DOHH2 (cell line): ENCODE measurements around the gene BCS1L.
A peak's percentile ranks its signal among the peaks of the same experiment; 100 is the strongest.
"Not testable (repeated sequence)": the region's sequence is repeated elsewhere in the genome, so short reads cannot be mapped to it uniquely, and the experiment has no call there.

Source experiments
- H3F3A ChIP-seq: fragments of 200-600 bp; sonication (generic), shearing (Covaris generic); 2 replicates; pipeline ENCODE4 v1.6.0; 2016; ENCODE audit warnings: antibody characterized with exemption, mild to moderate bottlenecking; ENCODE audit not compliant: control insufficient read depth, insufficient read depth
- H3K27ac ChIP-seq: fragments of 200-600 bp; sonication (generic); 2 replicates; pipeline ENCODE4 v1.5.1; 2014; ENCODE audit warnings: low read depth, mild to moderate bottlenecking, low read length, moderate library complexity
- H3K27me3 ChIP-seq: fragments of 200-600 bp; sonication (generic); 2 replicates; pipeline ENCODE4 v1.6.1; 2014; ENCODE audit warnings: mild to moderate bottlenecking, low read length, mixed read lengths; ENCODE audit not compliant: control insufficient read depth
- H3K36me3 ChIP-seq: fragments of 200-600 bp; sonication (generic); 2 replicates; pipeline ENCODE4 v1.6.1; 2014; ENCODE audit warnings: mild to moderate bottlenecking, low read length, moderate library complexity, mixed read lengths; ENCODE audit not compliant: control insufficient read depth
- H3K4me1 ChIP-seq: fragments of 200-600 bp; sonication (generic); 2 replicates; pipeline ENCODE4 v1.6.1; 2014; ENCODE audit warnings: mild to moderate bottlenecking, low read length, mixed read lengths; ENCODE audit not compliant: control insufficient read depth
- H3K4me2 ChIP-seq: fragments of 200-600 bp; sonication (generic); 2 replicates; pipeline ENCODE4 v1.6.0; 2014; ENCODE audit warnings: mild to moderate bottlenecking, low read length, moderate library complexity
- H3K4me3 ChIP-seq: fragments of 200-600 bp; sonication (generic); 2 replicates; pipeline ENCODE4 v1.5.1; 2014; ENCODE audit warnings: mild to moderate bottlenecking, low read length, mixed read lengths
- H3K79me2 ChIP-seq: fragments of 200-600 bp; sonication (generic); 2 replicates; pipeline ENCODE4 v1.6.1; 2014; ENCODE audit warnings: mild to moderate bottlenecking, low read length, mixed read lengths; ENCODE audit not compliant: control insufficient read depth
- H3K9me2 ChIP-seq: fragments of 200-600 bp; sonication (generic); replicated peaks from 2 replicates; pipeline ENCODE4 v1.6.1; 2014; ENCODE audit warnings: mild to moderate bottlenecking, low read length, mixed read lengths; ENCODE audit not compliant: control insufficient read depth
- H3K9me3 ChIP-seq: fragments of 200-600 bp; sonication (generic); 2 replicates; pipeline ENCODE4 v1.6.1; 2014; ENCODE audit warnings: antibody characterized with exemption, low read length, mixed read lengths; ENCODE audit not compliant: control insufficient read depth, insufficient read depth
- H4K20me1 ChIP-seq: fragments of 200-600 bp; sonication (generic); 2 replicates; pipeline ENCODE4 v1.6.0; 2014; ENCODE audit warnings: low read depth, mild to moderate bottlenecking, antibody characterized with exemption, low read length, moderate library complexity; ENCODE audit not compliant: control insufficient read depth, insufficient read depth
- EZH2phosphoT487 ChIP-seq: fragments of 200-600 bp; sonication (generic); IDR thresholded peaks from 2 replicates; pipeline ENCODE4 v1.6.1; 2017; ENCODE audit warnings: borderline replicate concordance, mild to moderate bottlenecking, antibody characterized with exemption, low read length, moderate library complexity, mixed read lengths
- TF ChIP-seq, protein P1 (sequence below): fragments of 200-600 bp; sonication (generic); IDR thresholded peaks from one replicate; pipeline ENCODE4 v1.5.1; 2014; ENCODE audit warnings: antibody characterized with exemption, mild to moderate bottlenecking, low read depth, low read length; ENCODE audit not compliant: poor library complexity, severe bottlenecking

BCS1L gene

GRCh38 chr2:218679119-218679518, 19.6 kb downstream of the BCS1L start:
- Histone ChIP-seq H3K4me3 (no peak overlapping the region), H3K36me3 (peaks cover 5% of the 10 kb centered on the region; the same call in 1 of the 2 replicates), H3K79me2 (no peaks in the 10 kb centered on the region), H4K20me1 (no peaks in the 10 kb centered on the region), H3K4me2 (no peak overlapping the region), H3K4me1 (no peaks in the 10 kb centered on the region), H3K9me2 (no peaks in the 10 kb centered on the region), H3K9me3 (no peaks in the 10 kb centered on the region), H3F3A (no peaks in the 10 kb centered on the region), H3K27me3 (no peaks in the 10 kb centered on the region), H3K27ac (no peak overlapping the region)
- TF ChIP-seq, protein P1, sequence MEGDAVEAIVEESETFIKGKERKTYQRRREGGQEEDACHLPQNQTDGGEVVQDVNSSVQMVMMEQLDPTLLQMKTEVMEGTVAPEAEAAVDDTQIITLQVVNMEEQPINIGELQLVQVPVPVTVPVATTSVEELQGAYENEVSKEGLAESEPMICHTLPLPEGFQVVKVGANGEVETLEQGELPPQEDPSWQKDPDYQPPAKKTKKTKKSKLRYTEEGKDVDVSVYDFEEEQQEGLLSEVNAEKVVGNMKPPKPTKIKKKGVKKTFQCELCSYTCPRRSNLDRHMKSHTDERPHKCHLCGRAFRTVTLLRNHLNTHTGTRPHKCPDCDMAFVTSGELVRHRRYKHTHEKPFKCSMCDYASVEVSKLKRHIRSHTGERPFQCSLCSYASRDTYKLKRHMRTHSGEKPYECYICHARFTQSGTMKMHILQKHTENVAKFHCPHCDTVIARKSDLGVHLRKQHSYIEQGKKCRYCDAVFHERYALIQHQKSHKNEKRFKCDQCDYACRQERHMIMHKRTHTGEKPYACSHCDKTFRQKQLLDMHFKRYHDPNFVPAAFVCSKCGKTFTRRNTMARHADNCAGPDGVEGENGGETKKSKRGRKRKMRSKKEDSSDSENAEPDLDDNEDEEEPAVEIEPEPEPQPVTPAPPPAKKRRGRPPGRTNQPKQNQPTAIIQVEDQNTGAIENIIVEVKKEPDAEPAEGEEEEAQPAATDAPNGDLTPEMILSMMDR = no peak
- no peak for TF ChIP-seq EZH2phosphoT487

DNA sequence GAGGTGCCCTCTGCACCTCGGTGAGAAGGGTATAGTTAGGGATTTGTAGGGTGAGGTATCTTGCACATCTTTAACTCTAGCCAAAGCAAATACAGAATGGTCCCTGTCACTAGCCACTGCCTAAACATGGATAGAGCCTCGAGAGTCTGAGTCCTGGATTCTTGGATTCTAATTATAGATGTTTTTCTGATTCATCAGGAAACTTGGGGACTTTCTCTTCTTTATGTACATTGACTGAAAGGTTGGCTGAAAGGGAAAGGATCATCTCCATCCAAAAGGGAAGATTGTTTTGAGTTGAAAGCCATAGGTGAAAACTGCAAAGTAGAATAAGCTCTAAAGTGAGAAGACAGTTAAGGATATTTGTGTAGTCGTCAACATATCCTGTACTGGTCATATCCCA, 20.6 kb downstream of the BCS1L start:
- Histone ChIP-seq H3K36me3 (peaks cover 5% of the 10 kb centered on the region; the same call in 1 of the 2 replicates), H4K20me1 (no peaks in the 10 kb centered on the region), H3K9me3 (no peaks in the 10 kb centered on the region), H3K27ac (no peak overlapping the region), H3F3A (no peaks in the 10 kb centered on the region), H3K4me3 (no peak overlapping the region), H3K4me1 (no peaks in the 10 kb centered on the region), H3K4me2 (no peak overlapping the region), H3K9me2 (no peaks in the 10 kb centered on the region), H3K27me3 (no peaks in the 10 kb centered on the region), H3K79me2 (no peaks in the 10 kb centered on the region)
- TF ChIP-seq, protein P1 = no peak
- no peak for TF ChIP-seq EZH2phosphoT487

DNA sequence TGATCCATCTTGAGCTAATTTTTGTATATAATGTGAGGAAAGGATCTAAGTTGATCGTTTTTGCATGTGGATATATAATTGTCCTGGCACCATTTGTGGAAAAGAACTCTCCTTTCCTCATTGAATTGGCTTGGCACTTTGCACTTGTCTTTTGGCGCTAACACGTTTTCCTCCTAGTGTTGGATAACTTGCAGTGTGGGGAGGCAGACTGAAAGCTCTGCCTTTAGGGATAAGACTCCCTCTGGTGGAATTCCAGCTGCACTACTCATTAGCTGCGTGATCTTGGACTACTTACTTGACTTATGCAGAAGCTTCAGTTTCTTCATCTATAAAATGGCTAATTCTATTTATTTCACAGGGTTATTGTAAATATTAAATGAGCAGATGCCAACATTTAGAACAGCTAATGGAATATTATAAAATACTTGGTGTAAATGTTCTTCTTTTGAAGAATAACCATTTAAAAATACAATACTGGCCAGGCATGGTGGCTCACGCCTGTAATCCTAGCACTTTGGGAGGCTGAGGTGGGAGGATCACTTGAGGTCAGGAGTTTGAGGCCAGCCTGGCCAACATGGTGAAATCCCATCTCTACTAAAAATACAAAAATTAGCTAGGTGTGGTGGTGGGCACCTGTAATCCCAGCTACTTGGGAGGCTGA, 28.0 kb downstream of the BCS1L start:
- not testable (repeated sequence) for H3K27ac ChIP-seq, H3K4me2 ChIP-seq, H3K4me3 ChIP-seq, H3K79me2 ChIP-seq, H3K4me1 ChIP-seq, H3K27me3 ChIP-seq, H3K9me3 ChIP-seq, H3F3A ChIP-seq, H3K36me3 ChIP-seq, H3K9me2 ChIP-seq, H4K20me1 ChIP-seq
- TF ChIP-seq, protein P1 = peak; percentile 76
